ENCODE measurements around the gene CMIP. TPM values are rescaled to one million over a fixed set of nuclear protein-coding genes. Genes with fewer than 3 reads are reported as not detected.

Gene CMIP
- total RNA-seq, 1 experiment from 2014 or later = 48.2 TPM

DNA sequence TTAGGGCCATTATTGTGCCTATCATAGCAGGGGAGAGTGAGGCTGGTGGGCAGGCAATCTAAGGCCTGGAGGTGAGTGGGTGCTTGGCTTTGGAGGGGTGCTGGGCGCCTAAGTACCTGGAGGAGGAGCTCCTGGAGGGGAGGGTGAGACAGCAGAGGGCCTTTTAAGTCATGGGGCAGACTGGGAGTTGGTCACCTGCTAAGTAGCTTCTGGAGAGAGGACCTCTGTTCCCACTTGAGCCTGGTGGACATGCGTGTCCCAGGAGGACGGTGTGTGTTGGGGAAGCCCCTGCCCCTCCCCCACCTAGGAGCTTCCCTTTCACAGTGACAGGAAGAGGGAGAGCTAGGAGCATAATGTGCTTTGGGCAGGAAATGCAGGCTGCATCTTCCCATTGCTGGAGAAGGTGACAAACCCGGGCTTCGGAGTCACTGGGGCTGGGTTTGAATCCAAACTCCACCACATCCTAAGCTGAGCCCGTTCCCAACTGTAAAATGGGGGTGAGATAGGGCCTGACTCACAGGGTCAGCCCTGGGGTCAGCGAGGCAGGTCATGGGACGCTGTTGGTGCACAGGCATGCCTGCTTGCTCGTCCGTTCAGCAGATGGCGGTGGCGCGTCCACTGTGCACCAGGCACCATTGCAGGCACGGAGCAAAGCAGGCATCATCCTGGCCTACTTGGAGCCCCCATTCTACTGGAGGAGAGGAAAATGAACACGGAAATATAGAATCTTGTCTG, 37.9 kb downstream of the CMIP start:
- no peak overlapping the region for H2BK20ac ChIP-seq (ENCODE audit: low read depth, low read length, poor library complexity, severe bottlenecking)
- H2AFZ ChIP-seq (ENCODE audit: low read length) = no peak overlapping the region
- no peak overlapping the region for H2BK120ac ChIP-seq (ENCODE audit: low read depth, low read length, poor library complexity, severe bottlenecking)
- H2BK5ac ChIP-seq (ENCODE audit: insufficient read length, low read length) = no peak overlapping the region
- Mint-ChIP-seq H3K27ac (peak overlapping the region in 2 of 3 experiments; percentile 65 to 82; a peak in 5 of 7 replicates), H3K9me3 (no peaks in the 10 kb centered on the region), H3K27me3 (ENCODE audit: low read depth) (no peaks in the 10 kb centered on the region), H3K4me1 (peaks cover 46 to 47% of the 10 kb centered on the region in 2 experiments), H3K36me3 (ENCODE audit: insufficient read depth in 1 of 3, low read depth in 3 of 3) (peaks cover 4 to 23% (median 9%) of the 10 kb centered on the region in 3 experiments; a peak in 4 of 7 replicates), H3K4me3 (no peak overlapping the region)
- no peak overlapping the region for H3K56ac ChIP-seq (ENCODE audit: insufficient read length, low read depth, low read length)
- no peak overlapping the region for H3K23ac ChIP-seq (ENCODE audit: insufficient read length, low read depth, low read length)
- peaks cover 17% of the 10 kb centered on the region; the same call in 1 of the 2 replicates for H3K79me2 ChIP-seq (ENCODE audit: insufficient read depth, low read length)
- no peak overlapping the region for H4K5ac ChIP-seq (ENCODE audit: insufficient read length, low read depth, low read length)
- no peak overlapping the region for H3K4me2 ChIP-seq (ENCODE audit: insufficient read depth, insufficient read length, low read length)
- no peaks in the 10 kb centered on the region for H3K27me3 ChIP-seq (ENCODE audit: insufficient read depth, low read length)
- no peaks in the 10 kb centered on the region for H3K23me2 ChIP-seq (ENCODE audit: insufficient read length, low read depth, low read length, poor library complexity, severe bottlenecking)
- H3K4me1 ChIP-seq (ENCODE audit: insufficient read depth, low read length) = peaks cover 3% of the 10 kb centered on the region; the same call in 1 of the 2 replicates
- no peak overlapping the region for H3K9ac ChIP-seq (ENCODE audit: extremely low read depth, insufficient read length, low read length)
- TF ChIP-seq CTCF (conservative IDR thresholded peaks at IDR 0.05) = no peak
- no peak overlapping the region for H3T11ph ChIP-seq (ENCODE audit: low read length)
- no peak overlapping the region for H3K4ac ChIP-seq (ENCODE audit: low read depth, low read length)
- DNase-seq = no peak
- no CpG with 5 or more reads among the region's 15 CpGs for WGBS (ENCODE audit: extremely low coverage, insufficient read length, low lambda C conversion rate)
- H2BK12ac ChIP-seq (ENCODE audit: insufficient read length, low read depth, low read length) = no peak overlapping the region
- H3K14ac ChIP-seq (ENCODE audit: insufficient read depth, low read length) = no peak overlapping the region; the same call in 1 of the 2 replicates
- peaks cover 7% of the 10 kb centered on the region for H3K79me1 ChIP-seq (ENCODE audit: insufficient read depth, low read depth, low read length, poor library complexity, severe bottlenecking)
- no peak overlapping the region for H3K18ac ChIP-seq (ENCODE audit: insufficient read length, low read depth, low read length)
- no peaks in the 10 kb centered on the region for H3K9me3 ChIP-seq (ENCODE audit: control insufficient read depth, low read depth, low read length)
- H4K8ac ChIP-seq (replicated peaks; ENCODE audit: insufficient read length, low read depth, low read length) = no peak overlapping the region
- H2AK5ac ChIP-seq (ENCODE audit: insufficient read length, low read length) = no peak overlapping the region
- H3K27ac ChIP-seq (ENCODE audit: insufficient read length, low read depth, low read length) = no peak overlapping the region
- H4K20me1 ChIP-seq (ENCODE audit: control insufficient read depth, insufficient read depth, insufficient read length) = no peaks in the 10 kb centered on the region
- H4K91ac ChIP-seq (ENCODE audit: insufficient read length, low read depth, low read length) = no peak overlapping the region
- no peak overlapping the region for H2BK15ac ChIP-seq (ENCODE audit: low read depth, low read length)

Data from H9 (cell line).